NCI-H146 treated with DMSO at 0.1 percent for 48 hours (cell line): ENCODE measurements around the gene ARHGAP5.

ENCODE experiments used
- DNase-seq: peaks from one replicate; lab custom pipeline; 2025; ENCODE audit not compliant: unreplicated experiment; lab: John Stamatoyannopoulos, UW

Gene ARHGAP5

GRCh38 chr14:32169191-32169590 lies 92.1 kb downstream of the ARHGAP5 start:
- DNase-seq, result no peak

- no peak for DNase-seq
Measured at GRCh38 chr14:32171469-32171868, 94.4 kb downstream of the ARHGAP5 start.

- DNase-seq, result no peak
Measured at GRCh38 chr14:32183151-32184058, 106.3 kb downstream of the ARHGAP5 start.

DNA sequence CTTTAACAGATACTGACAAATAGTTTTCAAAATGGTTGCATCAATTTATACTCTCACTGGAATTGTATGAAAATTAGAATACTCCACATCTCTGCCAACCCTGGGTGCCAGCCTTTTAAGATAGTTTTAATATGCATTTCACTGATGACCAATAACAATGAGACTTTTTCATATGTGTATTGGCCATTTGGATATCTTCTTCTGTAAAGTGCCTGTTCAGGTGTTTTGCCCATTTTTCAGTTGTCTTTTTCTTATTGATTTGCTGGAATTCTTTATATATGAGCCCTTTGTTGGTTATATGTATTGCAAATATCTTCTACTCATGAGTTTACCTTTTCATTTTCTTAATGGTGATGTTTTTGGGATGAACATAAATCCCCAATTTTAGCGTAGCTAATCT lies 108.0 kb downstream of the ARHGAP5 start:
- no peak for DNase-seq

DNA sequence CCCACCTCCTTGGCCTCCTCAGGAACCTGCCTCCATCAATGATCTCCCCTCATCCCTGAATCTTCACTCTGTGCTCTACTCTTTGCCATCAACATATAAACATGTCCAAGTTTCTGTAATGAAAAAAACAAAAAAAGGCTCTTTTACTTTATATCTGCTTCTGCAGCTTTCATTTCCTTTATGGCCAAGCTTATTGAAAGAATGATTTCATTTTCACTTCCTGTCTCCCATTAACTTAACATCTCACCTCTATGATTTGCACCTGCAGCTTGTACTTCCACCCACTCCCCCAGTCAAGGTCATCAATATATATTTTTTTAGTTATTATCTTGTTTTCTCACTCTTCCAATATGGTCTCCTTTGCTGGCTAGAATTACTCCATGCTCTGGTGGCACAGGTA lies 109.1 kb downstream of the ARHGAP5 start:
- DNase-seq, result no peak

DNA sequence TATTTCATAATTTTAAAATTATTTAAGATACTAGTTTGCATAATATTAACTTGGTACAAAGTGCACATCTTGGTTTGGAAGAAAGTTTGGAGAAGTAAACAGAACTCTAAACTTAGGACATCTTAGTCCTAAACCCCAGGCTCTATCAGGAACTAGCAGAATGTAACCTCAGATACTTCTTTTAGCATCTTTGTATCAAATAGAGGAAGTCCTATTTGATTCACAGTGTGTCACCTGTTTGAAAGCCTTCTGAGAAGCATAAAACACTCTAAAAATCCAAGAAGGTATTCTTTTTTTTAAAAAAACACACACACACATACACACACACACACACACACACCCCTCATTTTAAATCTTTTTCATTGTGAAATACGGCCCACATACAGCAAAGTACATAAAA lies 112.7 kb downstream of the ARHGAP5 start:
- no peak for DNase-seq

DNA sequence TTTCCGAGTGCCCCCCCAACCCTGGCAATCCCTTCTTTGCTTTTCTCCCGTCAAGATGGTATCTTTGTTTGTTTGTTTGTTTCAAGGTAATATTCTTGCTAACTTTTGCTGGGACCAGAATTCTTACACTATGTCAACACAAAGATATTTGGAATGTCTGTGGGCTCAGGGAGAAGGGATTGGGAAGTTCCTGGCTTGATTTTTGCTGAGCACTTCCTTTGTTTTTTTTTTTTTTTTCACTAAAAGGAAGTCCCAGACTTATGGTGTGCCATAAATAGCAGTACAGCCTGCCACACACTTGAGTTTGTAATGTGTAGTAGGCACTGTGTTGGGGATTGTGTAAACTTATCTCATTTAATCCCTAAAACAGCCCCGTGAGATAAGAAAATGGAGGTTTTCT lies 113.6 kb downstream of the ARHGAP5 start:
- no peak for DNase-seq

DNA sequence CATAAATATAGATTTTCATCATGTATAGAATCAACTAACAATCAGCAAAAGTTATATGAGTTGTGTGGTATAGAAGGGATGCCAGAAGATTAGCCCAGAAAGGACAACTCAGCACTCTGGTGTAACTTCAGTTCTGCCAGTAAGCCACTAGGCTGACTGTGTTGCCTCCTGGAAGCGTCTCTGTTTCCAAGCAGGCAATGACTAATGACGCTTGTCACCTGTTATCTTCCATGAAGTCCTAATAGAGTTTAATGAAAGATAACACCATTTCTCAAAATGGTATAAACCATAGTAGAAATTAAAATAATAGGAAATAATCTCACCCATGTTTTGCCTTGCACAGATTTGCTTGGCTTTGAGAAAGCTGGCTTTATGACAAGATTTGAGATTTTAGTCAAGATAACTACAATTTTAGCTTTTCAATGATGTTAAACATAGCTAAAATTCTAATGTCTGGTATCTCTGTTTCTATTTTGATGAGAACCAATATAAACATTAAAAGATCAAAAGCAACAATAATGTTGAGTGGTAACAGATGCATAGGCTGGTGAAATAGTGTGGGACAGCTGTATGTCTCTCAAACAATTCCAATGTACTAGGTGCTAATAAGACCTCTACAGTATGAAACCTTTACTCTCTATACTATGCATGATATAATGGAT lies 115.7 kb downstream of the ARHGAP5 start:
- no peak for DNase-seq

- no peak for DNase-seq
Measured at GRCh38 chr14:32193532-32193931, 116.4 kb downstream of the ARHGAP5 start.

GRCh38 chr14:32195636-32196035 lies 118.5 kb downstream of the ARHGAP5 start:
- no peak for DNase-seq

DNA sequence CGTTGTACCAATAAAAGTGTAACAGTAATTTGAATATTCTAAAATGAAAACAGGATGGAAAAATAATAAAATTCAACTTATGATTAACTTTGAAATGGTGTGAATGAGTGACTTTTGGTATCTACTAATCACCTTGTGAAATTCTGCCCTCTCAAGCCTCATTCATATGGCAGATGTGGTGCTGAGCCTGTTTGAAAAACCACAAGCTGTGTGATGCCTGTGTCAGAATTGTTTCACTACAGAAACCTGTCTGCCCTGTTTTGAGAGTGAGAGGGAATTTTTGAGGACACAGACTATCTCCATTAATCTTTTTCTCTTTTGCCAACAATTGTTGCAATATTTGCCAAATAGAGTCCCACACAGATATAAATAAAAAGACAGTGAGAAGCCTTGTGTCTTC lies 120.8 kb downstream of the ARHGAP5 start:
- no peak for DNase-seq

GRCh38 chr14:32200368-32201192 lies 123.5 kb downstream of the ARHGAP5 start:
- DNase-seq, result no peak

DNA sequence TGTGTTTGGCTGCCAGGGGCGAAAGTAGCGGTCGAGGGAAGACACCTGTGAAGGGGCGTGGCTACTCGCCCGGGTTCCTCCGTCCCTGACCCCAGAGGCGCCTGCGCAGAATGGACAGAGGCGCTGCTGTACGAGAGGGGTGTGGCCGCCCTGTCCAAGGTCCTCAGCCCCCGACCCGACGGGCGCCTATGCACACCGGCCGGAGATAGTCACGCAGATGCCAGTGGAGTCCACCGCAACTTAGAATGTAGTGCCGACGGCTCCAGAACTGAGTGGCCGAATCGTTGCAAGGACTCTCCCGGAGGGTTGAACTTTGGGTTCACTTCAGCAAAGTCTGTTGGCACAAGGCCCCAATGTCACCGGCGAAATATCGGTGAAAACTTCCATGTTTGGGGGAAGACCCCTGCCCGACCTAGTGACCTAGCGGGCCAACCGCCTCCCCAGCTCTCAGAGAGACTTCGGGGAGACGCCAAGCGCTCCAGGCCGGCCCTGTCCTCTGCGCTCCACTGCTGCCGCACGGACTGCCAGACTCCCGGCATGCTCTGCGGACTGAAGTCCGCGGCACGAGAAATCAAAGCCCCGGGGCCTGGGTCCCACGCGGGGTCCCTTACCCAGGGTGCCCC lies 124.2 kb downstream of the ARHGAP5 start:
- peak; percentile 69 for DNase-seq

- peak; percentile 36 for DNase-seq
Measured at GRCh38 chr14:32201816-32202490, 124.8 kb downstream of the ARHGAP5 start, which contains the start of gene RNU6-7. RNU6-7 (plus strand) TSS chr14:32202045.

DNA sequence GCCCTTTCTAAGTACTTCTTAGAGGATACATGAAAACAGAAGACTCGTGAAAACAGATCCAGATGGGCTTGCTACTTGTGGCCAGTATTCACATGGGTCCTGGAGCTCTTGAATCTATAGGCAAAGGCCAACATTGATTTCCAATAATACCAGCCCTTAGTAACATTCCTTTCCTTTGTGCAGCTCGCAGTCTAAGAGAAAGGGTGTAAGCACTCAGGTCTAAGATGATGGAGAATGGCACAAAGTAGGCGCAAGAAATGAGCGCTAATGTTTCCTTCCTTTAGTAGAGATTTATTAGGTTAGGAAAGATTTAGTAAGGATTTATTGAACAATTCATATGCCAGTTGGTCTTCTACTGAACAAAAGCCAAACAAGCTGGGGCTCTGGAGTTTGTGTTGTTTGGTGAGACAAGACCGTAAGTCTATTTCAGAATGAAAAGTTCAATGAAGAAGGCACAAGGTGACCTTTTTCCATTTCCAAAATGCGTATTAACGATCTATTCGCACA lies 125.4 kb downstream of the ARHGAP5 start:
- no peak for DNase-seq

- DNase-seq, result peak; percentile 49
Measured at GRCh38 chr14:32202998-32203882, 126.1 kb downstream of the ARHGAP5 start, which contains the start of gene RNU6-8. RNU6-8 (minus strand) TSS chr14:32203269.

DNA sequence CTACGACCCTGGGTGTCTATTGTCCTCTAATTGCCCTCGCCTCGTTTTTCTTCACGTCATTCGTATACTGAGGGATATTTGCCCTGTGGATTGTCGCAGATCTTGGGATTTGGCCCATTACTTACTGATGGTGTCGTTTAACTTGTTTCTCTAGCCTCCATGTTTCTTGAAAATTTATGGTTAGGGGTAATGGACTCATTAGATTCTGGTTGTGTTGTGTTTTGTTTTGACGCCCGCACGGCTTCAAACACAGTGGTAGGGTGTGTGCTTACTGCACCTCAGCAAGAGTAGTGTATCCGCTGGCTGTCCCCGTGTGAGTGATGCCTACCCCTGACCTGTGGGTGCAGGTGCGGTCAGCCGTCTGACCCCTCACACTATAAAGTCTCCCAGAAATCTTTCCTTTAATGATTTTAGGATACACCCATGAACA lies 126.8 kb downstream of the ARHGAP5 start:
- peak; percentile 15 for DNase-seq

DNA sequence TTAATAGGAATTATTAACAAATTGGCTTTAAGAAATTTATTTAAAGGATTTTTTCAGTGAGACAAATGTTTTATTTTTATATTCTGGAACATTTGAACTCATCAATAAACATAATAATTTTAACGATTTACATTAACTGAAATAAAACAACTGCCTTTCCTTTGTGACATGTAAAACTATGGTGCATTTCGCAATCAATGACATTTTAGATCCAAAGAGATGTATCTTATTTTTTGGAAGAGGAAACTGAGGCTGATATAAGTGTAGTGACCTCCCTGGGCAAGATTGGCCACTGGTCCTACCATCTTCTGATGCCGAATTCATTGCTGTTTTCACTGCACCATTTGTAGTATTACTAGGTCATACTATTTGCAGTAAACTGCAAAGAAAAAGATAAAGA lies 128.4 kb downstream of the ARHGAP5 start:
- no peak for DNase-seq

- DNase-seq, result no peak
Measured at GRCh38 chr14:32205984-32206383, 128.9 kb downstream of the ARHGAP5 start.
